HG03066 (cell line): Measurements from ENCODE around the gene NEDD8.
"Not testable (repeated sequence)": the region's sequence is repeated elsewhere in the genome, so short reads cannot be mapped to it uniquely, and the experiment has no call there.

Experiments used
- ATAC-seq: cut with Tn5 transposase; IDR thresholded peaks from one replicate; pipeline ENCODE4 v1.9.1; 2021; ENCODE audit warnings: low read depth; ENCODE audit not compliant: unreplicated experiment

The NEDD8 gene

GRCh38 chr14:24249230-24250021, 17.3 kb upstream of the NEDD8 start:
- ATAC-seq, result no peak

GRCh38 chr14:24247422-24247821, 15.3 kb upstream of the NEDD8 start:
- no peak for ATAC-seq

- no peak for ATAC-seq
Observed at GRCh38 chr14:24246765-24247212, 14.6 kb upstream of the NEDD8 start.

GRCh38 chr14:24245350-24245749, 13.2 kb upstream of the NEDD8 start:
- not testable (repeated sequence) for ATAC-seq

GRCh38 chr14:24243336-24243836, 11.2 kb upstream of the NEDD8 start:
- no peak for ATAC-seq

GRCh38 chr14:24241829-24242443, 9.8 kb upstream of the NEDD8 start:
- ATAC-seq, result peak; percentile 74

GRCh38 chr14:24240110-24240918, 8.1 kb upstream of the NEDD8 start:
- ATAC-seq, result no peak

- no peak for ATAC-seq
Observed at GRCh38 chr14:24238527-24239037, 6.4 kb upstream of the NEDD8 start.

GRCh38 chr14:24238123-24238522, 6.0 kb upstream of the NEDD8 start:
- ATAC-seq, result no peak

GRCh38 chr14:24237463-24237955, 5.3 kb upstream of the NEDD8 start:
- ATAC-seq, result no peak

- no peak for ATAC-seq
Observed at GRCh38 chr14:24236689-24237462, 4.7 kb upstream of the NEDD8 start.

GRCh38 chr14:24235804-24236688, 3.9 kb upstream of the NEDD8 start:
- ATAC-seq, result no peak

- no peak for ATAC-seq
Observed at GRCh38 chr14:24234095-24235005, 2.2 kb upstream of the NEDD8 start.

GRCh38 chr14:24233538-24233866, 1.3 kb upstream of the NEDD8 start:
- no peak for ATAC-seq

GRCh38 chr14:24232645-24233537, 724 bp upstream of the NEDD8 start, which contains the start of gene GMPR2:
Gene GMPR2, plus strand, starts transcription at chr14:24232929. Its CDS starts 325 bp downstream, at chr14:24233254.
- ATAC-seq, result peak; percentile 56

- no peak for ATAC-seq
Observed at GRCh38 chr14:24231263-24232120, 675 bp downstream of the NEDD8 start.
